Measurements from ENCODE around the gene MYH6.

The MYH6 gene

GRCh38 chr14:23370221-23370620, 37.9 kb downstream of the MYH6 start:
- no peak for TF ChIP-seq CTCF (conservative IDR thresholded peaks at IDR 0.05; ENCODE audit: control insufficient read depth, insufficient read depth, low read depth, low read length)
- DNase-seq (ENCODE audit: low read depth): no peak

GRCh38 chr14:23366426-23366921, 41.6 kb downstream of the MYH6 start:
- no peak overlapping the region for H3K4me3 ChIP-seq (ENCODE audit: control insufficient read depth, low read depth, low read length)

More at GRCh38 chr14:23370221-23370620, 37.9 kb downstream of the MYH6 start:
- H3K4me3 ChIP-seq (ENCODE audit: control insufficient read depth, low read depth, low read length): no peak overlapping the region

DNA sequence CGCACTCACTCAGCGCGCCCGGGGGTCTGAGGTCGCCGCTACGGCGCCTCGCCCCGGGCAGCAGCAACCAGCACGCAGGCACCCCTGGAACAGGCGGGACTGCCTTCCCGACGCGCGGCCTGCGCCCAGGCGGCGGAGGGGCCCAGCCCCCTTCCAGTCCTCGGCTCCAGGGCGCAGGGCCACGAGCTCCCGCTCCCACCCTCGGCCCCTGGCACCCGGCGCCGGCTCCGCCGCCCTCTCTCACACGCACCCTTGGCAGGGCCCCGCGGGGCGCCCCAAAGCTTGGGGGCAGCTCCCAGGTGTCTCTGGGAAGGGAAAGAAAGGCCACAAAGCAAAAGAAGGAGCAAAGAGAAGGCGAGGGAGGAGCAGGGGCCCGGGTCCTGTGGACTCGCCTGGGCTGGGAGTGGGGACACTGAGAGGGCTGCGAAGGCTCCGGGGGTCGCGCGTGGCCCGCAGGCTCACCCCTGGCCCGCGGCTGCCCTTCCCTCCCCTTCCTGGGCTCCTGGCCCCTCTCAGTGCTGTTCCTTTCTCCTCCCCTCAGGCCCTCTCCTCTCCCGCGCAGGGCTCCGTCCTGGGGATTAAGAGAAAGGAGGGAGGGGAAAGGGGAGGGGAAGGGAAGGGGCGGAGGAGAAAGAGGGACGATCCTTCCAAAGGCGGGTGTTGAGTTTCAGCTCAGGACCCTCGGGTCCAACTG, 42.2 kb downstream of the MYH6 start:
- DNase-seq (ENCODE audit: low read depth): peak; percentile 17
- no peak for TF ChIP-seq CTCF (conservative IDR thresholded peaks at IDR 0.05; ENCODE audit: control insufficient read depth, insufficient read depth, low read depth, low read length)
- H3K4me3 ChIP-seq (ENCODE audit: control insufficient read depth, low read depth, low read length): peak overlapping the region; percentile 7

More at GRCh38 chr14:23366426-23366921, 41.6 kb downstream of the MYH6 start:
- DNase-seq (ENCODE audit: low read depth): no peak
- no peak for TF ChIP-seq CTCF (conservative IDR thresholded peaks at IDR 0.05; ENCODE audit: control insufficient read depth, insufficient read depth, low read depth, low read length)

- DNase-seq (ENCODE audit: low read depth): no peak
These were observed 42.9 kb downstream of the MYH6 start, which contains the start of gene EFS for GRCh38 chr14:23365036-23365731. Gene EFS (minus strand): TSS chr14:23365172. CDS start chr14:23365025, 147 bp downstream.

GRCh38 chr14:23364164-23365035, 43.7 kb downstream of the MYH6 start:
- TF ChIP-seq CTCF (conservative IDR thresholded peaks at IDR 0.05; ENCODE audit: control insufficient read depth, insufficient read depth, low read depth, low read length): no peak
- no peak for DNase-seq (ENCODE audit: low read depth)
- H3K4me3 ChIP-seq (ENCODE audit: control insufficient read depth, low read depth, low read length): peak overlapping the region; percentile 35

More at GRCh38 chr14:23365036-23365731, 42.9 kb downstream of the MYH6 start, which contains the start of gene EFS:
- TF ChIP-seq CTCF (conservative IDR thresholded peaks at IDR 0.05; ENCODE audit: control insufficient read depth, insufficient read depth, low read depth, low read length): no peak
- peak within 1 kb of the TSS; percentile 35 for H3K4me3 ChIP-seq (ENCODE audit: control insufficient read depth, low read depth, low read length)

DNA sequence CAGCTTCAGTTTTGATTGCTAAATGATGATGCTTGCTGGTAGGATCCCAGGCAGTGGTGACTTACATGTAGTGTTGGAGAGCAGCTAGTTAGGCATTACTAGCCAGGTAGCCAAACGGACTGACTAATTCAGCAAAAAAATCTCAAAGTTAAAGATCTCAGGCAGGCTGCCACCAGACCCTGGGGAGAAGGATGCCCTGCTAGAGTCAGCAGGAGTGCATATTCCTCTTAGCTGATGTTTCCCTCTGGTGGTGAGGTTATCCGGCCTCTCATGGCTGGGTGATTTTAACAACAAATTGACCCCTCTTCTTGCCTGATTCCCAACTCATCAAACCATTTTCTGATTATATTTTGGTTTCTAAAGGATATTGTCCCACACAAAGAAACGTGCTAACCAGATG, 45.9 kb downstream of the MYH6 start:
- peak; percentile 33 for DNase-seq (ENCODE audit: low read depth)
- no peak overlapping the region for H3K4me3 ChIP-seq (ENCODE audit: control insufficient read depth, low read depth, low read length)
- TF ChIP-seq CTCF (conservative IDR thresholded peaks at IDR 0.05; ENCODE audit: control insufficient read depth, insufficient read depth, low read depth, low read length): peak; percentile 24

All from fibroblast of mammary gland (primary cell).